MG63 (cell line): ENCODE results near the gene HIP1R. TPM values are rescaled to one million over a fixed set of nuclear protein-coding genes. Genes with fewer than 3 reads are reported as not detected.
A peak's percentile ranks its signal among the peaks of the same experiment; 100 is the strongest.

ENCODE experiments used
- DNase-seq: peaks from one replicate; pipeline ENCODE4 v3.0.0-alpha.2; 2020
- H3K27me3 ChIP-seq: fragments of 250-450 bp; sonication (Bioruptor Pico); 2 replicates; pipeline ENCODE4 v1.5.1; 2020; ENCODE audit warnings: mild to moderate bottlenecking, moderate library complexity
- H3K36me3 ChIP-seq: fragments of 250-450 bp; sonication (Bioruptor Pico); 2 replicates; pipeline ENCODE4 v1.5.1; 2020; ENCODE audit warnings: mild to moderate bottlenecking, moderate library complexity
- H3K4me3 ChIP-seq: fragments of 250-450 bp; sonication (Bioruptor Pico); 2 replicates; pipeline ENCODE4 v1.5.1; 2020; ENCODE audit warnings: mild to moderate bottlenecking, moderate library complexity
- H3K9me3 ChIP-seq: fragments of 250-450 bp; sonication (Bioruptor Pico); 2 replicates; pipeline ENCODE4 v1.5.1; 2020; ENCODE audit warnings: mild to moderate bottlenecking, moderate library complexity
- total RNA-seq: library from RNA; depleted of rRNA; stranded (reverse); fragments of >200 nt; shearing (Covaris generic); gene quantifications from 2 replicates; pipeline ENCODE4 v1.2.3, GENCODE V29; 2014; ENCODE audit warnings: low replicate concordance

Gene HIP1R
- total RNA-seq, 1 experiment from 2014 or later: 14.8 TPM

- Histone ChIP-seq H3K36me3 (no peaks in the 10 kb centered on the region), H3K4me3 (no peak overlapping the region), H3K27me3 (no peaks in the 10 kb centered on the region), H3K9me3 (no peaks in the 10 kb centered on the region)
- DNase-seq: no peak
These were observed 7.5 kb downstream of the HIP1R start for GRCh38 chr12:122842505-122843405.

DNA sequence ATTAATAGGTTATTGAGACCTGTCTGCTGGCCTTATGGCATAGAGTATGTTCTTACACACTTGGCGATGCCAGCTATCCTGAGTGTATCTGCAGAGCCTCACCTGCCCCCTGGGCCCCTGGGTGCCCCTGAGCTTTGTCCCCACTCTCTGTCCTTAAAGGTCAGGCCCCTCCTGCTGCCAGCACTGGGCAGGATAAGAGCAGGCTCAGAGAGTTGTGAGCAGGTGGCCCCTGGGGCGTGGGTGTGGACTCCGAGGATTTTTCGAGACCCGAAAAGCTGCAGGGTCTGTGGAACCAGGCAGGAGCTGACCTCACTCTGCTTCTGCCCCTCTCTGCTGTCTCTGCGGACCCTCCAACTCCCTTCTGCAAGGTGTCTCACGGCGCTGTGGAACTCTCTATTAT is 8.2 kb downstream of the HIP1R start:
- no peaks in the 10 kb centered on the region for H3K27me3 ChIP-seq
- no peak for DNase-seq
- H3K9me3 ChIP-seq: no peaks in the 10 kb centered on the region
- H3K36me3 ChIP-seq: no peaks in the 10 kb centered on the region
- no peak overlapping the region for H3K4me3 ChIP-seq

- Histone ChIP-seq H3K4me3 (no peak overlapping the region), H3K9me3 (no peaks in the 10 kb centered on the region), H3K36me3 (no peaks in the 10 kb centered on the region), H3K27me3 (no peaks in the 10 kb centered on the region)
- DNase-seq: no peak
These were observed 9.2 kb downstream of the HIP1R start for GRCh38 chr12:122844366-122844971.

- Histone ChIP-seq H3K4me3 (no peak overlapping the region), H3K36me3 (no peaks in the 10 kb centered on the region), H3K9me3 (no peaks in the 10 kb centered on the region), H3K27me3 (no peaks in the 10 kb centered on the region)
- no peak for DNase-seq
These were observed 10.0 kb downstream of the HIP1R start for GRCh38 chr12:122845041-122845864.

DNA sequence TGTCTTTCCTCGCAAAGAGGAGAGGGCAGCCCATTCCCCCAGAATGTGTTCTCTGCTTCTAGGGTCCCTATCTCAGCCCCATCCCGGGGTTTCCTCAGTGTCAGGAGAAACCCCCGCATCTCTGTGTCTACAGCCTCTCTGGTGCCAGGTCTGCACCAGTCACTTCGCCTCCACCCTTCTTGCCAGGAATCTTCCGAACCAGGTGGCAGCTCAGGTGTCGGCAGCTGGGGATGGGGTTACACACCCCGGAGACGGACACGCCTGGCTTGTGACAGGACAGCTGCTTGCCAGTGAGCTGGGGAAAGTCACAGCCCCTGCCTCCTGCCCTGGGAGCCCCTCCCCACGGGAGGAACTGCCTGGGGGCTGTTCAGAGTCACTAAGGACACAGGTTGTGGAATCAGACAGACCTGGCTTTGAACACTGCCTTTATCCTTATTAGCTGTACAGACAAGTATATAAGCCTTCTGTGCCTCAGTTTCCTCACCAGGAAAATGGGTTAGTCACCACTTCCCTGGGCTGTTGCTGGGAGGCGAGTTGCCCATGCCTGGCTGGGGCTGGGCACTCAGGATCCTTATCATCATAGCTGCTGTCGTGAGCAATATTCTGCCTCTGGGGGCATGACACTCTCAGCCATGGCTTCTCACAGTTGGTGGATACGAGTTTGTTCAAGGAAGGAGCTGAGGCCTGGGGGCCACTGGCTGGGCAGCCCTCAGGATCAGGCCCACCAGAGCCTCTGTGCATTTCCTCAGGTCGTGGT is 10.8 kb downstream of the HIP1R start:
- Histone ChIP-seq H3K27me3 (no peaks in the 10 kb centered on the region), H3K36me3 (no peaks in the 10 kb centered on the region), H3K9me3 (no peaks in the 10 kb centered on the region), H3K4me3 (no peak overlapping the region)
- DNase-seq: no peak

DNA sequence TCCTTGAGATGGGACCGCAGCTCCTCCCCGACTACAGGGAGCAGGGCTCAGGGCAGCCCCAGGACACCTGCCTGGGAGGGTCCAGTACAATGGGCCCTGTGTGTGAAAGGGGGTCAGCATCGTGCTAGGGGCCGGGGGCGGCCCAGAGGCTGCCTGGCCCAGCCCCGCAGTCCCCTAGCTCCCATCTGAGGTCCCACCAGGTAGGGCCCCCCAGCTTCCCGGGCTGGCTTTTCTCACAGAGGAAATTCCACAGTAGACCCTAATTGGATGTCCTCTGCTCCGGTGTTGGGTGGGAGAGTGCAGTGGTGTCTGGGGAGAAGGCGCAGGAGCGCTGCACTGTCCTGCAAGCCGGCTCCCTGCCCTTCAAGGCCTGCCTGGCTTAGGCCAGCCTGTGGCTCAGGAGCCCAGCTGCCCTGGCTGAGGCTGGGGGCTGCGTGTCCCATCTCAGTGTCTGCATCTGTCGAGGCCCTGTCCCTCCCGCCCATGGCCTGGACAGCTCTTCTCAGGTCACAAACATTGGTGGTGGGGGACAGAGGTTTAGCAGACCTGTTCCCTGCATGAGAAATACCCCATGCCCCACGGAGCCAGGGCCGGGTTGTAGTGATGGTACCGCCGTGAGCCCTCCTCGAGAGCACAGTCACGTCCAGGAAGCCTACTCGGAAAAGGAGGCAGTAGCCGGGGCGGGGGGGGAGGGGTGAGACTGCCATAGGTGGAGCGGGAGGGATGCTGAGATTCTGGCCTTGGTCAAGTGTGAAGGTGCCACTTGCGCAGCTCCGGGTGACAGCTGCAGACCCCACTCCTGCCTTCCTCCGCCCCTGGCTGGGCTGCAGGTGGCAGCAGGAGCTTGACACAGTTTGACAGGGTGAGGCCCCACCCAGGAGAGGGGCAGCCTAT is 11.6 kb downstream of the HIP1R start:
- Histone ChIP-seq H3K4me3 (no peak overlapping the region), H3K36me3 (no peaks in the 10 kb centered on the region)

GRCh38 chr12:122847516-122847836 is 12.2 kb downstream of the HIP1R start:
- no peaks in the 10 kb centered on the region for H3K27me3 ChIP-seq
- no peaks in the 10 kb centered on the region for H3K9me3 ChIP-seq
- no peak for DNase-seq
- no peak overlapping the region for H3K4me3 ChIP-seq
- no peaks in the 10 kb centered on the region for H3K36me3 ChIP-seq

More for the DNA sequence above, 11.6 kb downstream of the HIP1R start:
- DNase-seq: no peak
- Histone ChIP-seq H3K27me3 (no peaks in the 10 kb centered on the region), H3K9me3 (no peaks in the 10 kb centered on the region)

- DNase-seq: no peak
These were observed 12.7 kb downstream of the HIP1R start for GRCh38 chr12:122847921-122848421.

DNA sequence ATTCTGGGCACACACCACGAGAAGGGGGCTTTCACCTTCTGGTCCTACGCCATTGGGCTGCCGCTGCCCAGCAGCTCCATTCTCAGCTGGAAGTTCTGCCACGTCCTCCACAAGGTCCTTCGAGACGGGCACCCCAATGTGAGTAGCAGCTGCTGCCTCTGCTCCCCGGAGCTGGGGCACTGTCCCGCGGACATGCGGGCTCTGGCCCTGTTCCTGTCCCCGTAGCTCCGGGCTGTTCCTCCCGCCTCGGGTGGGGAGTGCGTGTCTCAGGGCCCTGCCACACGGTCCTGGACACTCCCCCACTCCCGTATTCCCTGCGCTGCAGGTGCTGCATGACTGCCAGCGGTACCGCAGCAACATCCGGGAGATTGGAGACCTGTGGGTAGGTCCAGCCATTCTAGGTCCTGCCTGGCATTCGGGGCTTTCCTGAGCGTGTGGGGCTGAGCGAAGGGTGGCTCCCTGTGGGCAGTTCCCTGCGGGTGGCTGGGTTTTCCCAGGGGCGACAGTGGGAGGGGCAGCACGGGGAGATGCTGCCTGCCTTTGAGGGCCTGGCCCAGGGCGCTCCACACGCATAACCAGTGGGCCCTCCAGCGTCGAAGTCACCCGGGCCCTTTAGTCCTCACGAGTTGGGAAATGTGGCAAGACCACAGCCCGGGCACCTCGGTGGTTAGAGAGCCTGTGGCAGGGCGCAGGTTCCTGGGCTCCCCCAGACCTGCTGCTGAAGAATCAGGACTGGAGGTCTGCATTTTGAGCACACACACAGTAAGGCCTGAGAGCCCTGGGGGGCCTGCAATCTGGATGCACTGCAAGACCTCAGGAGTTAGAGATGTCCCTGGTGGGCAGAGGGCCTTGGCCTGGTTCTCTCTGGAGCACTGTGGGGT is 13.5 kb downstream of the HIP1R start:
- no peaks in the 10 kb centered on the region for H3K27me3 ChIP-seq
- no peaks in the 10 kb centered on the region; the same call in 1 of the 2 replicates for H3K36me3 ChIP-seq
- DNase-seq: no peak
- no peak overlapping the region for H3K4me3 ChIP-seq
- H3K9me3 ChIP-seq: no peaks in the 10 kb centered on the region

More at GRCh38 chr12:122847921-122848421, 12.7 kb downstream of the HIP1R start:
- Histone ChIP-seq H3K9me3 (no peaks in the 10 kb centered on the region), H3K36me3 (no peaks in the 10 kb centered on the region; the same call in 1 of the 2 replicates), H3K27me3 (no peaks in the 10 kb centered on the region), H3K4me3 (no peak overlapping the region)

DNA sequence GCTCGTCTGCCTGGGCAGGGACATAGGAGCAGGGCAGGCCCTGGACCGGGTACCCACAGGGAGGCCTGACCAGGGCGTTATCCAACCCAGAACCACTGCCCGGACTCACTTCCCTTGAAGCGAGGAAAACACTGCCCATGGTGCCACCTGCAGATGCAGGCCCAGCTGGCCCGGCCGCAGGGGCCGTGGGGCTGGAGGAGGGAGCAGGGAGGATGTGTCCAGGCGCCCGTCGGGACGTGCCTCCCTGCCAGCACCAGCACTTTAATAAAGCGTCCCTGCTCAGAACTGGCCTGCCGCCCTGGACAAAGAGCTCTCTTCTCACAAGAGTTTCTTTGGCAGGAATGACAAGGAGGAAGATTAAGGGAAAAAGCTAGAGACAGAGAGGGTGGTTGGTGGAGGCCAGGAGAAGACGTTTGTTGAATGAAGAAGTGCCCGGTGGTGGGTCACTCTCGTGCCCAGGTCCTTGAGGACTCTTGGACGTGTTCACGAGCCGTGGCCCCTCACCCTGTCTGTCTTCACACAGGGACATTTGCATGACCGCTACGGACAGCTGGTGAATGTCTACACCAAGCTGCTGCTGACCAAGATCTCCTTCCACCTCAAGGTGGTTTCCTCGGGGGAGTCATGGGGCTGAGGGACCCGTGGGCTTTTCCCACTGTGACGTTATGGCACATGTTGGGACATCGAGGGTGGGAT is 14.2 kb downstream of the HIP1R start:
- no peaks in the 10 kb centered on the region for H3K27me3 ChIP-seq
- H3K36me3 ChIP-seq: no peaks in the 10 kb centered on the region; the same call in 1 of the 2 replicates

DNA sequence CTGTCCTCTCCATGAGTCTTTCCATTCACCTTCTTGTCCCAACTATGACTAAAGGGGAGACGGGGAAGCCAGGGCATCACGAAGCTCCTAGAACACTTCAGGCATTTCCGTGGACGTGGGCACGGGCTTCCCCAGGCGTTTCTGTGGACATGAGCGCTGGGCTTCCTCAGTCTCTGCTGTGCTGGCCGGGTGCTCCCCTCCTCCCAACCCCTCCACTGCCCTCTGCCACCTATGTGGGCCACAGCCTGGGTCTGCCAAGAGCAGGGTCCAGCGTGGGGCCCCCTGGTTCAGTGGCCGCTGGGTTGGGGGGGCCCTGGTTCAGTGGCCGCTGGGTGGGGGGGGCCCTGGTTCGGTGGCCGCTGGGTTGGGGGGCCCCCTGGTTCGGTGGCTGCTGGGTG is 14.8 kb downstream of the HIP1R start:
- Histone ChIP-seq H3K36me3 (no peaks in the 10 kb centered on the region; the same call in 1 of the 2 replicates), H3K9me3 (no peaks in the 10 kb centered on the region), H3K27me3 (no peaks in the 10 kb centered on the region), H3K4me3 (no peak overlapping the region)
- no peak for DNase-seq

More for the DNA sequence above, 14.2 kb downstream of the HIP1R start:
- Histone ChIP-seq H3K9me3 (no peaks in the 10 kb centered on the region), H3K4me3 (no peak overlapping the region)
- no peak for DNase-seq

DNA sequence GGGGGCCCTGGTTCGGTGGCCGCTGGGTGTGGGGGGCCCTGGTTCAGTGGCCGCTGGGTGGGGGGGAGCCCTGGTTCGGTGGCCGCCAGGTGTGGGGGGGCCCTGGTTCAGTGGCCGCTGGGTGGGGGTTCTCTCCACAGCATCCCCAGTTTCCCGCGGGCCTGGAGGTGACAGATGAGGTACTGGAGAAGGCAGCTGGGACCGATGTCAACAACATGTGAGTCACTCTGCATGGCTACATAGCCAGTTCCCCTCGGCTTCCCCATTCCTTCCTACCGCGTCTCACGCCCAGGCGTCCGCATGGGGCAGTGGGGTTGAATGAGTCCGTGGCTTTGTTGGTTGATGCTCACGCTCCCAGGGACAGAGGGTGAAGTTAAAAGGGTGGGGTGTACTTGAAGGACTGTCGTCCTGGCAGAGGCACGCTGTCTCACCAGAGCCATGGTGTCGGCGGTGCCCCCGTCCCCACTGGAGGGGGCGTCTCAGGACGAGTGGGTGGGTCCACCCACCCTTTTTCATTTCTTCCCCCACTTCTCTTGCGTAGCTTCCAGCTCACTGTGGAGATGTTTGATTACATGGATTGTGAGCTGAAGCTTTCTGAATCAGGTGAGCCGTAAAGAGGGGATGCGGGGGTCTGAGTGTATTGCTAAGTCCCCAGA is 15.6 kb downstream of the HIP1R start:
- Histone ChIP-seq H3K4me3 (no peak overlapping the region), H3K36me3 (no peaks in the 10 kb centered on the region; the same call in 1 of the 2 replicates), H3K27me3 (no peaks in the 10 kb centered on the region), H3K9me3 (no peaks in the 10 kb centered on the region)
- peak; percentile 57 for DNase-seq

DNA sequence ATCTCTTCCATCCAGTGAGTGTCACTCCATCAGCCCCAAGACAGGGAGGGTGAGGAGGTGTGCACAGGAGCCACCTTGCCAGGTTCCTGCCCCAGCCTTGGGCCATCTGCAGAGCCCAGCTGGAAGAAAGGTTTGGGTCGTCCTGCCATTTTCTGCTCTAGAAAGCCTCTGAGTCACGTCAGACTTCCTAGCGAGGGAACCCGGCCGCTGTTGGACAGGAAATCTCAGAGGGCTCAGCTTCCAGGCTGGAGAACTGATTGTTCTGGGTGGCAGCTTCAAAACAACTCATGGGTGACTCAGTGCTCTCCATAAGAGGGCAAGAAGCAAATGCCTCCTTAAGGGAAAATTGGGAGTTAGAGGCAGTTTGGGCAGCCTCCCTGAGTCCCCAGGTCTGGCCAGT is 16.6 kb downstream of the HIP1R start:
- H3K36me3 ChIP-seq: no peaks in the 10 kb centered on the region; the same call in 1 of the 2 replicates
- peak; percentile 89 for DNase-seq
- no peaks in the 10 kb centered on the region for H3K27me3 ChIP-seq
- no peak overlapping the region for H3K4me3 ChIP-seq
- no peaks in the 10 kb centered on the region for H3K9me3 ChIP-seq
